ENCODE data around the gene CACFD1. TPM values are rescaled to one million over a fixed set of nuclear protein-coding genes. Genes with fewer than 3 reads are reported as not detected.

CACFD1 gene
- total RNA-seq, 4 donors from 2014 or later = 2.3 to 21.6 (median 5.2) TPM

GRCh38 chr9:133478851-133479711, 19.3 kb downstream of the CACFD1 start, which contains the start of gene SLC2A6:
TSS of gene SLC2A6 (minus strand) at chr9:133479099. CDS start at chr9:133479059, 40 bp downstream.
- no peaks in the 10 kb centered on the region for H3K27me3 ChIP-seq
- no peaks in the 10 kb centered on the region for H3K36me3 ChIP-seq
- peaks cover 0 to 5% of the 10 kb centered on the region in 2 donors for H3K4me1 ChIP-seq
- intact Hi-C loops (cut with DNase I; ENCODE audit: low total_unique reads) = no loop called here
- peak within 1 kb of the TSS; percentile 33 to 42 for H3K4me3 ChIP-seq
- TF ChIP-seq CTCF (IDR thresholded peaks at IDR 0.05) = no peak
- TF ChIP-seq POLR2A (IDR thresholded peaks at IDR 0.05) = peak in 1 of 2 donors; percentile 28
- no peaks in the 10 kb centered on the region for H3K9me3 ChIP-seq
- H3K27ac ChIP-seq = peak within 1 kb of the TSS; percentile 57 to 58
- peak; percentile 75 to 84 for DNase-seq

GRCh38 chr9:133483611-133484010, 23.8 kb downstream of the CACFD1 start:
- no peak for DNase-seq

GRCh38 chr9:133484671-133485437, 25.1 kb downstream of the CACFD1 start:
- H3K4me1 ChIP-seq = no peaks in the 10 kb centered on the region
- intact Hi-C loops (cut with DNase I; ENCODE audit: low total_unique reads) = loop anchor here (5.0 kb wide), 2 partner anchors 78 to 298 kb away; no protein-coding TSS in a partner anchor
- no peaks in the 10 kb centered on the region for H3K27me3 ChIP-seq
- no peaks in the 10 kb centered on the region for H3K36me3 ChIP-seq
- H3K9me3 ChIP-seq = no peaks in the 10 kb centered on the region
- TF ChIP-seq CTCF (IDR thresholded peaks at IDR 0.05) = no peak
- no peak for TF ChIP-seq POLR2A (IDR thresholded peaks at IDR 0.05)
- no peak overlapping the region for H3K27ac ChIP-seq
- no peak overlapping the region for H3K4me3 ChIP-seq
- no peak for DNase-seq

More at GRCh38 chr9:133483611-133484010, 23.8 kb downstream of the CACFD1 start:
- Histone ChIP-seq H3K36me3 (no peaks in the 10 kb centered on the region), H3K4me1 (peaks cover 0 to 3% of the 10 kb centered on the region in 2 donors), H3K27ac (no peak overlapping the region), H3K27me3 (no peaks in the 10 kb centered on the region), H3K9me3 (no peaks in the 10 kb centered on the region), H3K4me3 (no peak overlapping the region)
- TF ChIP-seq POLR2A (IDR thresholded peaks at IDR 0.05) = no peak
- TF ChIP-seq CTCF (IDR thresholded peaks at IDR 0.05) = no peak
- intact Hi-C loops (cut with DNase I; ENCODE audit: low total_unique reads) = no loop called here

- Histone ChIP-seq H3K27ac (no peak overlapping the region), H3K27me3 (no peaks in the 10 kb centered on the region), H3K9me3 (no peaks in the 10 kb centered on the region), H3K36me3 (no peaks in the 10 kb centered on the region), H3K4me3 (no peak overlapping the region), H3K4me1 (no peaks in the 10 kb centered on the region)
- DNase-seq = no peak
- TF ChIP-seq CTCF (IDR thresholded peaks at IDR 0.05) (no peak), POLR2A (IDR thresholded peaks at IDR 0.05) (no peak)
- intact Hi-C loops (cut with DNase I; ENCODE audit: low total_unique reads) = loop anchor here (5.0 kb wide), 2 partner anchors 78 to 298 kb away; no protein-coding TSS in a partner anchor
Measured at GRCh38 chr9:133485531-133486260, 25.9 kb downstream of the CACFD1 start.

All from uterus (tissue), 4 donors.